NCI-H146 treated with DMSO at 0.1 percent for 48 hours (cell line): Measurements from ENCODE around the gene PEMT.

ENCODE experiments used
- DNase-seq: peaks from one replicate; lab custom pipeline; 2025; ENCODE audit not compliant: unreplicated experiment; lab: John Stamatoyannopoulos, UW

The PEMT gene

GRCh38 chr17:17572010-17572785 is 19.3 kb downstream of the PEMT start:
- no peak for DNase-seq

- no peak for DNase-seq
Measured at GRCh38 chr17:17570798-17571716, 20.5 kb downstream of the PEMT start.

- DNase-seq, result peak; percentile 27
Measured at GRCh38 chr17:17570140-17570797, 21.2 kb downstream of the PEMT start.

GRCh38 chr17:17569691-17570090 is 21.8 kb downstream of the PEMT start:
- DNase-seq, result no peak

- DNase-seq, result peak; percentile 21
Measured at GRCh38 chr17:17568772-17569195, 22.7 kb downstream of the PEMT start.

GRCh38 chr17:17567631-17568030 is 23.9 kb downstream of the PEMT start:
- no peak for DNase-seq

GRCh38 chr17:17566896-17567513 is 24.5 kb downstream of the PEMT start:
- no peak for DNase-seq

- DNase-seq, result no peak
Measured at GRCh38 chr17:17565471-17566339, 25.8 kb downstream of the PEMT start.

- no peak for DNase-seq
Measured at GRCh38 chr17:17564896-17565295, 26.6 kb downstream of the PEMT start.

GRCh38 chr17:17564323-17564722 is 27.2 kb downstream of the PEMT start:
- DNase-seq, result no peak

- no peak for DNase-seq
Measured at GRCh38 chr17:17563530-17563929, 28.0 kb downstream of the PEMT start.

GRCh38 chr17:17562146-17562511 is 29.4 kb downstream of the PEMT start:
- DNase-seq, result no peak

- DNase-seq, result no peak
Measured at GRCh38 chr17:17561408-17562145, 29.9 kb downstream of the PEMT start.

GRCh38 chr17:17560975-17561374 is 30.5 kb downstream of the PEMT start:
- DNase-seq, result no peak

GRCh38 chr17:17560167-17560566 is 31.3 kb downstream of the PEMT start:
- DNase-seq, result no peak

GRCh38 chr17:17559164-17559563 is 32.3 kb downstream of the PEMT start:
- no peak for DNase-seq

- no peak for DNase-seq
Measured at GRCh38 chr17:17558431-17558830, 33.1 kb downstream of the PEMT start.

- no peak for DNase-seq
Measured at GRCh38 chr17:17557796-17558195, 33.7 kb downstream of the PEMT start.

- no peak for DNase-seq
Measured at GRCh38 chr17:17556671-17557070, 34.8 kb downstream of the PEMT start.

GRCh38 chr17:17555906-17556305 is 35.6 kb downstream of the PEMT start:
- no peak for DNase-seq
